Measurements from ENCODE around the gene PRDM16. TPM values are rescaled to one million over a fixed set of nuclear protein-coding genes. Genes with fewer than 3 reads are reported as not detected.

Gene PRDM16
- total and polyA plus RNA-seq, 2 experiments from 2014 or later = 0.14 to 0.16 TPM

DNA sequence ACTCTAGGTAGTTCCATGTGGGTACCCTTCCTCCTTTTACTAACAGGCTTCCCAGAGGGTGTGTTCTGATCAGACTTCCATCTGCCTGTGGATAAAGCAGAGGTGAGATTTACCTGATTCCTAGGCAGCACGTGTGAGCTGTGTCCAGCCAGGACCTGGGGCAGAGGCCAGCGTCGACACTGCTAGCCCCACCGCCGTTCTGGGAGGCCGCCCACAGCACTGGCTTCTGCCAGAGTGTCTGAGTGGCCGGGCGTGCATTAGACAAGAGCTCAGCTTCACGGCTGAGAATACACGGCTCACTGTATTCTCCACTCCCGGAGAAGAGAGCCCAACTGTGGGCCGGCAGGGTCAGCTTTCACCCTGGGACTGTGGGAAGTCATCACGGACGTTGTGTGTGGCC lies 82.5 kb downstream of the PRDM16 start:
- Mint-ChIP-seq H3K4me3 (no peak overlapping the region), H3K27me3 (ENCODE audit: insufficient read depth, low read depth, poor library complexity) (peaks cover 4% of the 10 kb centered on the region), H3K9me3 (no peaks in the 10 kb centered on the region), H3K27ac (no peak overlapping the region), H3K36me3 (ENCODE audit: low read depth) (no peaks in the 10 kb centered on the region), H3K4me1 (peaks cover 3% of the 10 kb centered on the region; the same call in 1 of the 3 replicates)
- ATAC-seq (no peak), DNase-seq (ENCODE audit: low spot score) (no peak)
- H3K79me2 ChIP-seq (replicated peaks; ENCODE audit: insufficient read depth) = no peaks in the 10 kb centered on the region
- TF ChIP-seq, protein P1, sequence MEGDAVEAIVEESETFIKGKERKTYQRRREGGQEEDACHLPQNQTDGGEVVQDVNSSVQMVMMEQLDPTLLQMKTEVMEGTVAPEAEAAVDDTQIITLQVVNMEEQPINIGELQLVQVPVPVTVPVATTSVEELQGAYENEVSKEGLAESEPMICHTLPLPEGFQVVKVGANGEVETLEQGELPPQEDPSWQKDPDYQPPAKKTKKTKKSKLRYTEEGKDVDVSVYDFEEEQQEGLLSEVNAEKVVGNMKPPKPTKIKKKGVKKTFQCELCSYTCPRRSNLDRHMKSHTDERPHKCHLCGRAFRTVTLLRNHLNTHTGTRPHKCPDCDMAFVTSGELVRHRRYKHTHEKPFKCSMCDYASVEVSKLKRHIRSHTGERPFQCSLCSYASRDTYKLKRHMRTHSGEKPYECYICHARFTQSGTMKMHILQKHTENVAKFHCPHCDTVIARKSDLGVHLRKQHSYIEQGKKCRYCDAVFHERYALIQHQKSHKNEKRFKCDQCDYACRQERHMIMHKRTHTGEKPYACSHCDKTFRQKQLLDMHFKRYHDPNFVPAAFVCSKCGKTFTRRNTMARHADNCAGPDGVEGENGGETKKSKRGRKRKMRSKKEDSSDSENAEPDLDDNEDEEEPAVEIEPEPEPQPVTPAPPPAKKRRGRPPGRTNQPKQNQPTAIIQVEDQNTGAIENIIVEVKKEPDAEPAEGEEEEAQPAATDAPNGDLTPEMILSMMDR (conservative IDR thresholded peaks at IDR 0.05; ENCODE audit: low read depth in 2 of 2) = no peak
- TF ChIP-seq STAT1 (IDR thresholded peaks at IDR 0.05; ENCODE audit: unreplicated experiment) (no peak), NANOG (IDR thresholded peaks at IDR 0.05; ENCODE audit: borderline replicate concordance) (no peak), CREB1 (CRISPR knock-in tag; IDR thresholded peaks at IDR 0.05; ENCODE audit: low read depth) (no peak), ZNF114 (CRISPR knock-in tag; IDR thresholded peaks at IDR 0.05) (no peak), JUNB (IDR thresholded peaks at IDR 0.05; ENCODE audit: unreplicated experiment) (no peak)
- TF ChIP-seq, protein P2, sequence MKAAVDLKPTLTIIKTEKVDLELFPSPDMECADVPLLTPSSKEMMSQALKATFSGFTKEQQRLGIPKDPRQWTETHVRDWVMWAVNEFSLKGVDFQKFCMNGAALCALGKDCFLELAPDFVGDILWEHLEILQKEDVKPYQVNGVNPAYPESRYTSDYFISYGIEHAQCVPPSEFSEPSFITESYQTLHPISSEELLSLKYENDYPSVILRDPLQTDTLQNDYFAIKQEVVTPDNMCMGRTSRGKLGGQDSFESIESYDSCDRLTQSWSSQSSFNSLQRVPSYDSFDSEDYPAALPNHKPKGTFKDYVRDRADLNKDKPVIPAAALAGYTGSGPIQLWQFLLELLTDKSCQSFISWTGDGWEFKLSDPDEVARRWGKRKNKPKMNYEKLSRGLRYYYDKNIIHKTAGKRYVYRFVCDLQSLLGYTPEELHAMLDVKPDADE (IDR thresholded peaks at IDR 0.05) = no peak
- TF ChIP-seq, protein P3, sequence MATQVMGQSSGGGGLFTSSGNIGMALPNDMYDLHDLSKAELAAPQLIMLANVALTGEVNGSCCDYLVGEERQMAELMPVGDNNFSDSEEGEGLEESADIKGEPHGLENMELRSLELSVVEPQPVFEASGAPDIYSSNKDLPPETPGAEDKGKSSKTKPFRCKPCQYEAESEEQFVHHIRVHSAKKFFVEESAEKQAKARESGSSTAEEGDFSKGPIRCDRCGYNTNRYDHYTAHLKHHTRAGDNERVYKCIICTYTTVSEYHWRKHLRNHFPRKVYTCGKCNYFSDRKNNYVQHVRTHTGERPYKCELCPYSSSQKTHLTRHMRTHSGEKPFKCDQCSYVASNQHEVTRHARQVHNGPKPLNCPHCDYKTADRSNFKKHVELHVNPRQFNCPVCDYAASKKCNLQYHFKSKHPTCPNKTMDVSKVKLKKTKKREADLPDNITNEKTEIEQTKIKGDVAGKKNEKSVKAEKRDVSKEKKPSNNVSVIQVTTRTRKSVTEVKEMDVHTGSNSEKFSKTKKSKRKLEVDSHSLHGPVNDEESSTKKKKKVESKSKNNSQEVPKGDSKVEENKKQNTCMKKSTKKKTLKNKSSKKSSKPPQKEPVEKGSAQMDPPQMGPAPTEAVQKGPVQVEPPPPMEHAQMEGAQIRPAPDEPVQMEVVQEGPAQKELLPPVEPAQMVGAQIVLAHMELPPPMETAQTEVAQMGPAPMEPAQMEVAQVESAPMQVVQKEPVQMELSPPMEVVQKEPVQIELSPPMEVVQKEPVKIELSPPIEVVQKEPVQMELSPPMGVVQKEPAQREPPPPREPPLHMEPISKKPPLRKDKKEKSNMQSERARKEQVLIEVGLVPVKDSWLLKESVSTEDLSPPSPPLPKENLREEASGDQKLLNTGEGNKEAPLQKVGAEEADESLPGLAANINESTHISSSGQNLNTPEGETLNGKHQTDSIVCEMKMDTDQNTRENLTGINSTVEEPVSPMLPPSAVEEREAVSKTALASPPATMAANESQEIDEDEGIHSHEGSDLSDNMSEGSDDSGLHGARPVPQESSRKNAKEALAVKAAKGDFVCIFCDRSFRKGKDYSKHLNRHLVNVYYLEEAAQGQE (IDR thresholded peaks at IDR 0.05; ENCODE audit: unreplicated experiment) = no peak
- TF ChIP-seq, protein P4, sequence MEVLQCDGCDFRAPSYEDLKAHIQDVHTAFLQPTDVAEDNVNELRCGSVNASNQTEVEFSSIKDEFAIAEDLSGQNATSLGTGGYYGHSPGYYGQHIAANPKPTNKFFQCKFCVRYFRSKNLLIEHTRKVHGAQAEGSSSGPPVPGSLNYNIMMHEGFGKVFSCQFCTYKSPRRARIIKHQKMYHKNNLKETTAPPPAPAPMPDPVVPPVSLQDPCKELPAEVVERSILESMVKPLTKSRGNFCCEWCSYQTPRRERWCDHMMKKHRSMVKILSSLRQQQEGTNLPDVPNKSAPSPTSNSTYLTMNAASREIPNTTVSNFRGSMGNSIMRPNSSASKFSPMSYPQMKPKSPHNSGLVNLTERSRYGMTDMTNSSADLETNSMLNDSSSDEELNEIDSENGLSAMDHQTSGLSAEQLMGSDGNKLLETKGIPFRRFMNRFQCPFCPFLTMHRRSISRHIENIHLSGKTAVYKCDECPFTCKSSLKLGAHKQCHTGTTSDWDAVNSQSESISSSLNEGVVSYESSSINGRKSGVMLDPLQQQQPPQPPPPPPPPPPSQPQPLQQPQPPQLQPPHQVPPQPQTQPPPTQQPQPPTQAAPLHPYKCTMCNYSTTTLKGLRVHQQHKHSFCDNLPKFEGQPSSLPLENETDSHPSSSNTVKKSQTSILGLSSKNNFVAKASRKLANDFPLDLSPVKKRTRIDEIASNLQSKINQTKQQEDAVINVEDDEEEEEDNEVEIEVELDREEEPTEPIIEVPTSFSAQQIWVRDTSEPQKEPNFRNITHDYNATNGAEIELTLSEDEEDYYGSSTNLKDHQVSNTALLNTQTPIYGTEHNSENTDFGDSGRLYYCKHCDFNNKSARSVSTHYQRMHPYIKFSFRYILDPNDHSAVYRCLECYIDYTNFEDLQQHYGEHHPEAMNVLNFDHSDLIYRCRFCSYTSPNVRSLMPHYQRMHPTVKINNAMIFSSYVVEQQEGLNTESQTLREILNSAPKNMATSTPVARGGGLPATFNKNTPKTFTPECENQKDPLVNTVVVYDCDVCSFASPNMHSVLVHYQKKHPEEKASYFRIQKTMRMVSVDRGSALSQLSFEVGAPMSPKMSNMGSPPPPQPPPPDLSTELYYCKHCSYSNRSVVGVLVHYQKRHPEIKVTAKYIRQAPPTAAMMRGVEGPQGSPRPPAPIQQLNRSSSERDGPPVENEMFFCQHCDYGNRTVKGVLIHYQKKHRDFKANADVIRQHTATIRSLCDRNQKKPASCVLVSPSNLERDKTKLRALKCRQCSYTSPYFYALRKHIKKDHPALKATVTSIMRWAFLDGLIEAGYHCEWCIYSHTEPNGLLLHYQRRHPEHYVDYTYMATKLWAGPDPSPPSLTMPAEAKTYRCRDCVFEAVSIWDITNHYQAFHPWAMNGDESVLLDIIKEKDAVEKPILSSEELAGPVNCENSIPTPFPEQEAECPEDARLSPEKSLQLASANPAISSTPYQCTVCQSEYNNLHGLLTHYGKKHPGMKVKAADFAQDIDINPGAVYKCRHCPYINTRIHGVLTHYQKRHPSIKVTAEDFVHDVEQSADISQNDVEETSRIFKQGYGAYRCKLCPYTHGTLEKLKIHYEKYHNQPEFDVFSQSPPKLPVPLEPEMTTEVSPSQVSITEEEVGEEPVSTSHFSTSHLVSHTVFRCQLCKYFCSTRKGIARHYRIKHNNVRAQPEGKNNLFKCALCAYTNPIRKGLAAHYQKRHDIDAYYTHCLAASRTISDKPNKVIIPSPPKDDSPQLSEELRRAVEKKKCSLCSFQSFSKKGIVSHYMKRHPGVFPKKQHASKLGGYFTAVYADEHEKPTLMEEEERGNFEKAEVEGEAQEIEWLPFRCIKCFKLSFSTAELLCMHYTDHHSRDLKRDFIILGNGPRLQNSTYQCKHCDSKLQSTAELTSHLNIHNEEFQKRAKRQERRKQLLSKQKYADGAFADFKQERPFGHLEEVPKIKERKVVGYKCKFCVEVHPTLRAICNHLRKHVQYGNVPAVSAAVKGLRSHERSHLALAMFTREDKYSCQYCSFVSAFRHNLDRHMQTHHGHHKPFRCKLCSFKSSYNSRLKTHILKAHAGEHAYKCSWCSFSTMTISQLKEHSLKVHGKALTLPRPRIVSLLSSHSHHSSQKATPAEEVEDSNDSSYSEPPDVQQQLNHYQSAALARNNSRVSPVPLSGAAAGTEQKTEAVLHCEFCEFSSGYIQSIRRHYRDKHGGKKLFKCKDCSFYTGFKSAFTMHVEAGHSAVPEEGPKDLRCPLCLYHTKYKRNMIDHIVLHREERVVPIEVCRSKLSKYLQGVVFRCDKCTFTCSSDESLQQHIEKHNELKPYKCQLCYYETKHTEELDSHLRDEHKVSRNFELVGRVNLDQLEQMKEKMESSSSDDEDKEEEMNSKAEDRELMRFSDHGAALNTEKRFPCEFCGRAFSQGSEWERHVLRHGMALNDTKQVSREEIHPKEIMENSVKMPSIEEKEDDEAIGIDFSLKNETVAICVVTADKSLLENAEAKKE (CRISPR knock-in tag; IDR thresholded peaks at IDR 0.05) = no peak
- H3K27ac ChIP-seq (ENCODE audit: low read depth) = no peak overlapping the region
- no peaks in the 10 kb centered on the region for H3K4me1 ChIP-seq (ENCODE audit: insufficient read depth)
- no peak overlapping the region for H3K4me3 ChIP-seq
- no peaks in the 10 kb centered on the region for H3K9me2 ChIP-seq (ENCODE audit: insufficient read depth)
- no peaks in the 10 kb centered on the region for H3K36me3 ChIP-seq (ENCODE audit: insufficient read depth)
- H3K27me3 ChIP-seq (ENCODE audit: insufficient read depth) = no peaks in the 10 kb centered on the region
- no peak overlapping the region for H2AFZ ChIP-seq
- H4K20me1 ChIP-seq (replicated peaks; ENCODE audit: insufficient read depth) = no peaks in the 10 kb centered on the region
- H3K4me2 ChIP-seq = no peak overlapping the region
- H3F3A ChIP-seq (replicated peaks; ENCODE audit: low read depth) = no peaks in the 10 kb centered on the region

Measured in GM23338 (cell line).